Neural progenitor cell (in vitro differentiated cells): ENCODE results near the gene PRKRIP1. TPM values are rescaled to one million over a fixed set of nuclear protein-coding genes. Genes with fewer than 3 reads are reported as not detected.

Source experiments
- DNase-seq: peaks from one replicate; pipeline ENCODE4 v3.0.0-alpha.2; 2016; ENCODE audit warnings: low spot score
- H2AFZ ChIP-seq: fragments of 200-600 bp; sonication (generic); replicated peaks from 2 replicates; pipeline ENCODE4 v1.6.1; 2016; ENCODE audit warnings: antibody characterized with exemption
- H3F3A ChIP-seq: fragments of 200-600 bp; sonication (generic); 2 replicates; pipeline ENCODE4 v1.6.1; 2016; ENCODE audit warnings: antibody characterized with exemption, low read depth
- H3K27ac ChIP-seq: fragments of 200-600 bp; sonication (generic); 2 replicates; pipeline ENCODE4 v1.5.1; 2016; ENCODE audit warnings: mild to moderate bottlenecking
- H3K27me3 ChIP-seq: fragments of 200-600 bp; sonication (generic); 2 replicates; pipeline ENCODE4 v1.6.1; 2016; ENCODE audit warnings: mild to moderate bottlenecking, moderate library complexity
- H3K36me3 ChIP-seq: fragments of 200-600 bp; sonication (generic); 2 replicates; pipeline ENCODE4 v1.5.1; 2016
- H3K4me1 ChIP-seq: fragments of 200-600 bp; sonication (generic); 2 replicates; pipeline ENCODE4 v1.6.1; 2016; ENCODE audit warnings: mixed run types
- H3K4me2 ChIP-seq: fragments of 200-600 bp; sonication (generic); 2 replicates; pipeline ENCODE4 v1.6.1; 2016
- H3K4me3 ChIP-seq: fragments of 200-600 bp; sonication (generic); 2 replicates; pipeline ENCODE4 v1.5.1; 2016
- H3K79me2 ChIP-seq: fragments of 200-600 bp; sonication (generic); 2 replicates; pipeline ENCODE4 v1.6.1; 2016; ENCODE audit warnings: low read depth
- H3K9ac ChIP-seq: fragments of 200-600 bp; sonication (generic); 2 replicates; pipeline ENCODE4 v1.6.1; 2016
- H3K9me3 ChIP-seq: fragments of 200-600 bp; sonication (generic); 2 replicates; pipeline ENCODE4 v1.5.1; 2016; ENCODE audit warnings: low read depth
- H4K20me1 ChIP-seq: fragments of 200-600 bp; sonication (generic); 2 replicates; pipeline ENCODE4 v1.6.1; 2016; ENCODE audit warnings: low read depth
- H3K27ac Mint-ChIP-seq: 3 replicates; pipeline ENCODE4 v1.8.0; 2021; ENCODE audit warnings: mixed read lengths
- H3K27me3 Mint-ChIP-seq: 2 replicates; pipeline ENCODE4 v1.8.0; 2022; ENCODE audit warnings: low read depth, mild to moderate bottlenecking, inconsistent platforms, moderate library complexity, mixed read lengths; ENCODE audit not compliant: insufficient read depth
- H3K36me3 Mint-ChIP-seq: 3 replicates; pipeline ENCODE4 v1.8.0; 2021; ENCODE audit warnings: mixed read lengths
- H3K4me1 Mint-ChIP-seq: 3 replicates; pipeline ENCODE4 v1.8.0; 2021; ENCODE audit warnings: mixed read lengths
- H3K4me3 Mint-ChIP-seq: 3 replicates; pipeline ENCODE4 v1.8.0; 2021; ENCODE audit warnings: mild to moderate bottlenecking, moderate library complexity, mixed read lengths
- H3K9me3 Mint-ChIP-seq: 3 replicates; pipeline ENCODE4 v1.8.0; 2020; ENCODE audit warnings: mixed read lengths
- CTCF ChIP-seq: fragments of 200-600 bp; sonication (generic); IDR thresholded peaks from 2 replicates; pipeline ENCODE4 v1.5.1; 2017; ENCODE audit warnings: antibody characterized with exemption, mild to moderate bottlenecking
- EZH2 ChIP-seq: fragments of 200-600 bp; sonication (generic); IDR thresholded peaks from 2 replicates; pipeline ENCODE4 v1.6.1; 2017; ENCODE audit warnings: antibody characterized with exemption, mild to moderate bottlenecking, moderate library complexity
- EZH2phosphoT487 ChIP-seq: fragments of 200-600 bp; sonication (generic); IDR thresholded peaks from 2 replicates; pipeline ENCODE4 v1.6.1; 2017; ENCODE audit warnings: antibody characterized with exemption
- total RNA-seq: library from RNA; depleted of rRNA; stranded (reverse); fragments of >200 nt; gene quantifications from 2 replicates; pipeline ENCODE4 v1.2.3, GENCODE V29; 2015; ENCODE audit warnings: low replicate concordance

The PRKRIP1 gene
- total RNA-seq, 1 donor from 2014 or later: 29.1 TPM

GRCh38 chr7:102392330-102392729 is 3.8 kb upstream of the PRKRIP1 start:
- Histone ChIP-seq H3K4me3 (no peak overlapping the region), H3K27me3 (no peaks in the 10 kb centered on the region), H2AFZ (no peak overlapping the region), H3K4me1 (peaks cover 4% of the 10 kb centered on the region), H3K9me3 (no peaks in the 10 kb centered on the region), H4K20me1 (no peaks in the 10 kb centered on the region), H3K27ac (no peak overlapping the region), H3K9ac (no peak overlapping the region), H3K79me2 (peaks cover 10% of the 10 kb centered on the region), H3K36me3 (no peaks in the 10 kb centered on the region), H3F3A (peaks cover 28% of the 10 kb centered on the region), H3K4me2 (no peak overlapping the region)
- no peak overlapping the region for H3K27ac Mint-ChIP-seq
- DNase-seq: no peak
- H3K27me3 Mint-ChIP-seq: peaks cover 11% of the 10 kb centered on the region
- peaks cover 6% of the 10 kb centered on the region for H3K36me3 Mint-ChIP-seq
- H3K4me3 Mint-ChIP-seq: no peak overlapping the region
- peaks cover 14% of the 10 kb centered on the region for H3K4me1 Mint-ChIP-seq
- no peaks in the 10 kb centered on the region for H3K9me3 Mint-ChIP-seq
- TF ChIP-seq EZH2: no peak
- no peak for TF ChIP-seq CTCF

- Histone ChIP-seq H3F3A (peaks cover 28% of the 10 kb centered on the region), H3K27ac (no peak overlapping the region), H3K4me1 (peaks cover 5% of the 10 kb centered on the region), H3K4me3 (no peak overlapping the region), H3K9me3 (no peaks in the 10 kb centered on the region), H4K20me1 (no peaks in the 10 kb centered on the region), H3K79me2 (peaks cover 13% of the 10 kb centered on the region), H3K9ac (no peak overlapping the region), H3K27me3 (no peaks in the 10 kb centered on the region), H2AFZ (no peak overlapping the region), H3K36me3 (no peaks in the 10 kb centered on the region), H3K4me2 (no peak overlapping the region)
- Mint-ChIP-seq H3K36me3 (peaks cover 8% of the 10 kb centered on the region), H3K4me3 (no peak overlapping the region), H3K4me1 (peaks cover 19% of the 10 kb centered on the region), H3K27ac (no peak overlapping the region), H3K9me3 (no peaks in the 10 kb centered on the region), H3K27me3 (peaks cover 11% of the 10 kb centered on the region)
- TF ChIP-seq EZH2: no peak
- no peak for TF ChIP-seq CTCF
- no peak for TF ChIP-seq EZH2phosphoT487
- no peak for DNase-seq
Observed at GRCh38 chr7:102393467-102393866, 2.7 kb upstream of the PRKRIP1 start.

GRCh38 chr7:102395592-102395872 is 631 bp upstream of the PRKRIP1 start:
- Histone ChIP-seq H2AFZ (peak overlapping the region; percentile 83), H3K4me2 (peak overlapping the region; percentile 97), H3K27ac (peak overlapping the region; percentile 92), H3K36me3 (peaks cover 4% of the 10 kb centered on the region), H3K27me3 (no peaks in the 10 kb centered on the region), H3K79me2 (peaks cover 13% of the 10 kb centered on the region), H3F3A (peaks cover 26% of the 10 kb centered on the region), H3K4me1 (peaks cover 5% of the 10 kb centered on the region), H3K9ac (peak overlapping the region; percentile 71), H3K4me3 (peak overlapping the region; percentile 78), H3K9me3 (no peaks in the 10 kb centered on the region), H4K20me1 (no peaks in the 10 kb centered on the region)
- Mint-ChIP-seq H3K9me3 (no peaks in the 10 kb centered on the region), H3K4me3 (peak overlapping the region; percentile 90), H3K27ac (peak overlapping the region; percentile 98), H3K36me3 (peaks cover 13% of the 10 kb centered on the region), H3K4me1 (peaks cover 19% of the 10 kb centered on the region), H3K27me3 (peaks cover 11% of the 10 kb centered on the region)
- DNase-seq: no peak
- TF ChIP-seq EZH2: no peak
- no peak for TF ChIP-seq CTCF
- TF ChIP-seq EZH2phosphoT487: no peak

GRCh38 chr7:102396710-102397019 is 502 bp downstream of the PRKRIP1 start:
- Mint-ChIP-seq H3K9me3 (no peaks in the 10 kb centered on the region), H3K36me3 (peaks cover 17% of the 10 kb centered on the region), H3K27ac (peak overlapping the region; percentile 90), H3K4me1 (peaks cover 19% of the 10 kb centered on the region), H3K27me3 (peaks cover 11% of the 10 kb centered on the region), H3K4me3 (peak overlapping the region; percentile 90)
- no peak for DNase-seq
- H3K36me3 ChIP-seq: peaks cover 9% of the 10 kb centered on the region
- peaks cover 26% of the 10 kb centered on the region for H3F3A ChIP-seq
- peaks cover 13% of the 10 kb centered on the region for H3K79me2 ChIP-seq
- H3K4me1 ChIP-seq: peaks cover 5% of the 10 kb centered on the region
- H3K9me3 ChIP-seq: no peaks in the 10 kb centered on the region
- TF ChIP-seq CTCF: no peak
- H2AFZ ChIP-seq: peak overlapping the region; percentile 34
- peak overlapping the region; percentile 78 for H3K27ac ChIP-seq
- peak overlapping the region; percentile 89 for H3K9ac ChIP-seq
- no peaks in the 10 kb centered on the region for H4K20me1 ChIP-seq
- peak overlapping the region; percentile 78 for H3K4me3 ChIP-seq
- H3K27me3 ChIP-seq: no peaks in the 10 kb centered on the region
- peak overlapping the region; percentile 97 for H3K4me2 ChIP-seq
